ENCODE data around the gene CNTD1. TPM values are rescaled to one million over a fixed set of nuclear protein-coding genes. Genes with fewer than 3 reads are reported as not detected.

CNTD1 gene
- total and polyA plus RNA-seq, 7 donors: 0.24 to 1.3 (median 0.76) TPM; not detected in 1

- 29 to 35% (median 33%) methylated on average over 2 of the region's 2 CpGs for WGBS, 3 donors
- DNase-seq (peak; percentile 66 to 80), ATAC-seq (no peak)
- Histone ChIP-seq H3K27me3 (ENCODE audit: insufficient read depth in 3 of 3, low read length in 2 of 3) (no peaks in the 10 kb centered on the region), H3K4me3 (no peak overlapping the region), H3K27ac (no peak overlapping the region), H3K4me1 (peaks cover 12% of the 10 kb centered on the region), H3K9me3 (no peaks in the 10 kb centered on the region), H3K36me3 (ENCODE audit: insufficient read depth in 1 of 2, low read depth in 1 of 2) (peaks cover 11 to 81% of the 10 kb centered on the region in 2 donors)
- intact Hi-C loops (cut with DNase I): loop anchor here (5.0 kb wide), 2 partner anchors 48 to 98 kb away; partner anchors contain the start of gene VPS25 (in 1 of the 2)
- TF ChIP-seq CTCF (IDR thresholded peaks at IDR 0.05): peak; percentile 54
These were observed 21.4 kb downstream of the CNTD1 start for GRCh38 chr17:42819939-42820535.

DNA sequence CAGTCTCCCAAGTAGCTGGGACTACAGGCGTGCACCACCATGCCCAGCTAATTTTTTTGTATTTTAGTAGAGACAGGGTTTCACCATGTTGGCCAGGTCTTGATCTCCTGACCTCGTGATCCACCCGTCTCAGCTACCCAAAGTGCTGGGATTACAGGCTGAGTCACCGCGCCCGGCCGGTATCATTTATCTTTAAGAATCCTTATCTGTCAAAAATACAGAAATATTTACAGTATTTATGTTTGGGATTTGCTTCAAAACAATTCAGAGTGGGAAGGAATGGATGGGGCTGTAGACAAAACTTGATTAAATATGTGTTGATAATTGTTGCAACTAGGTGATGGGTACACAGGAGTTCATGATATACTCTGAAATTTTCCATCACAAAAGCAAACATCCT, 22.5 kb downstream of the CNTD1 start:
- Histone ChIP-seq H3K27me3 (ENCODE audit: insufficient read depth in 3 of 3, low read length in 2 of 3) (no peaks in the 10 kb centered on the region), H3K4me3 (no peak overlapping the region), H3K27ac (no peak overlapping the region), H3K4me1 (peaks cover 12% of the 10 kb centered on the region), H3K9me3 (no peaks in the 10 kb centered on the region), H3K36me3 (ENCODE audit: insufficient read depth in 1 of 2, low read depth in 1 of 2) (peaks cover 3 to 70% of the 10 kb centered on the region in 2 donors)
- intact Hi-C loops (cut with DNase I): loop anchor here in 1 of 2 donors (5.0 kb wide), 1 partner anchor 49 kb away; the partner anchor contains the start of gene VPS25
- WGBS, 3 donors: 89 to 92% (median 91%) methylated on average over 7 of the region's 7 CpGs
- no peak for TF ChIP-seq CTCF (IDR thresholded peaks at IDR 0.05)
- DNase-seq (no peak), ATAC-seq (no peak)

DNA sequence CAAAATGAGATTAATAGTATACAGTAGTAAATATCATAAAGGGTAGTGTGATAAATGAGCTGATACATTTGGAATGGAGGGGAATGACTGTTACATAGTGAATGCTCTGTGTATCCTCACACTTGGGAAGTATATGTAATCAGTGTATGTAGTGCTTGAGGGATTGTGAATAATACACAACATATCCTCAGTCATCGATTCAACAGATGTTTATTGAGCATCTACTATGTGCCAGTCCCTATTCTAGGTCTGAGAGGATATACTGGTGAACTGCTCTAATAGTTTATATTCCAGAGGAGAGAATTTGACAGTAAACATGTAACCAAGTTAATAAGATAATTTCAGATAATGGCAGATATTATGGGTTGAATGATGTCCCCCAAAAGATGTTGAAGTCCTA, 28.8 kb downstream of the CNTD1 start:
- TF ChIP-seq CTCF (IDR thresholded peaks at IDR 0.05): no peak
- Histone ChIP-seq H3K27ac (no peak overlapping the region), H3K9me3 (no peaks in the 10 kb centered on the region), H3K36me3 (ENCODE audit: insufficient read depth in 1 of 2, low read depth in 1 of 2) (peaks cover 0 to 7% of the 10 kb centered on the region in 2 donors), H3K27me3 (ENCODE audit: insufficient read depth in 3 of 3, low read length in 2 of 3) (no peaks in the 10 kb centered on the region), H3K4me3 (no peak overlapping the region), H3K4me1 (peaks cover 22% of the 10 kb centered on the region)
- intact Hi-C loops (cut with DNase I): no loop called here
- WGBS, 3 donors: 75 to 92% (median 86%) methylated on average over 1 of the region's 1 CpG
- DNase-seq (no peak), ATAC-seq (no peak)

GRCh38 chr17:42830971-42831370, 32.3 kb downstream of the CNTD1 start:
- ATAC-seq (no peak), DNase-seq (no peak)
- TF ChIP-seq CTCF (IDR thresholded peaks at IDR 0.05): no peak
- peaks cover 0 to 14% of the 10 kb centered on the region in 2 donors for H3K36me3 ChIP-seq (ENCODE audit: insufficient read depth in 1 of 2, low read depth in 1 of 2)
- no peaks in the 10 kb centered on the region for H3K27me3 ChIP-seq (ENCODE audit: insufficient read depth in 3 of 3, low read length in 2 of 3)
- H3K4me3 ChIP-seq: no peak overlapping the region
- H3K4me1 ChIP-seq: peaks cover 22% of the 10 kb centered on the region
- intact Hi-C loops (cut with DNase I): no loop called here
- H3K9me3 ChIP-seq: no peaks in the 10 kb centered on the region
- H3K27ac ChIP-seq: no peak overlapping the region

All from psoas muscle (tissue), 8 donors.